Fibroblast of lung (primary cell): ENCODE results near the gene WSB1. TPM values are rescaled to one million over a fixed set of nuclear protein-coding genes. Genes with fewer than 3 reads are reported as not detected.

Experiments
- DNase-seq, 2 donors: peaks; one replicate each; pipeline versions ENCODE4 v3.0.0 to v3.0.0-alpha.2; 2010; ENCODE audit warnings: low read depth in 2 of 2
- H2AFZ ChIP-seq: 2 replicates; pipeline ENCODE4 v1.5.1; 2012; ENCODE audit warnings: low read length, control low read depth, inconsistent platforms
- H3K27ac ChIP-seq: 2 replicates; pipeline ENCODE4 v1.5.1; 2011; ENCODE audit warnings: low read length, control low read depth; ENCODE audit not compliant: insufficient read depth
- H3K27me3 ChIP-seq: 2 replicates; pipeline ENCODE4 v1.5.1; 2011; ENCODE audit warnings: mild to moderate bottlenecking, low read length; ENCODE audit not compliant: control insufficient read depth, insufficient read depth
- H3K36me3 ChIP-seq: 2 replicates; pipeline ENCODE4 v1.5.1; 2011; ENCODE audit warnings: low read length; ENCODE audit not compliant: control insufficient read depth, insufficient read depth
- H3K4me1 ChIP-seq: 2 replicates; pipeline ENCODE4 v1.5.1; 2011; ENCODE audit warnings: low read length; ENCODE audit not compliant: control insufficient read depth, insufficient read depth; ENCODE audit errors: extremely low read depth
- H3K4me2 ChIP-seq: 2 replicates; pipeline ENCODE4 v1.5.1; 2011; ENCODE audit warnings: low read length, control low read depth; ENCODE audit not compliant: insufficient read depth; ENCODE audit errors: extremely low read depth
- H3K4me3 ChIP-seq, 4 experiments: fragments of 200-600 bp in 1 of 4; sonication (generic) in 1 of 4; replicated peaks in 1 of 4; 2 replicates each; pipeline ENCODE4 v1.5.1; 2011 to 2016; ENCODE audit warnings: low read length in 4 of 4, low read depth in 3 of 4, mild to moderate bottlenecking in 3 of 4, control low read depth in 2 of 4, inconsistent platforms in 1 of 4, mixed read lengths in 1 of 4; ENCODE audit not compliant: insufficient read depth in 1 of 4; ENCODE audit errors: control extremely low read depth in 1 of 4
- H3K79me2 ChIP-seq: 2 replicates; pipeline ENCODE4 v1.5.1; 2012; ENCODE audit warnings: mild to moderate bottlenecking, low read length, inconsistent platforms; ENCODE audit not compliant: control insufficient read depth, insufficient read depth
- H3K9ac ChIP-seq: 2 replicates; pipeline ENCODE4 v1.5.1; 2011; ENCODE audit warnings: mild to moderate bottlenecking, low read length, control low read depth; ENCODE audit not compliant: insufficient read depth
- H3K9me3 ChIP-seq: 2 replicates; pipeline ENCODE4 v1.5.1; 2012; ENCODE audit warnings: low read depth, low read length; ENCODE audit not compliant: control insufficient read depth, insufficient read depth
- H4K20me1 ChIP-seq: 2 replicates; pipeline ENCODE4 v1.5.1; 2011; ENCODE audit warnings: low read length; ENCODE audit not compliant: control insufficient read depth, insufficient read depth; ENCODE audit errors: extremely low read depth
- CTCF ChIP-seq, 2 donors: IDR thresholded peaks in 1 of 2; conservative IDR thresholded peaks in 1 of 2; 1 replicate in 1 of 2; 2 replicates in 1 of 2; pipeline ENCODE4 v1.5.1; 2011 to 2012; ENCODE audit warnings: low read length in 2 of 2, control low read depth in 1 of 2, inconsistent platforms in 1 of 2, low read depth in 1 of 2, mild to moderate bottlenecking in 1 of 2
- EZH2 ChIP-seq: IDR thresholded peaks from 2 replicates; pipeline ENCODE4 v1.5.1; 2012; ENCODE audit warnings: low read length, control low read depth, mild to moderate bottlenecking; ENCODE audit errors: missing control alignments
- polyA plus RNA-seq, 2 donors: library from polyadenylated mRNA; depleted of rRNA in 1 of 2; stranded (reverse) in 1 of 2; unstranded in 1 of 2; fragments of >200 nt; gene quantifications; 2 replicates each; pipeline ENCODE4 v1.2.1, GENCODE V29; 2011 to 2012; ENCODE audit warnings: missing spikeins in 1 of 2
- total RNA-seq: library from RNA; depleted of rRNA; stranded (reverse); fragments of >200 nt; gene quantifications from 2 replicates; pipeline ENCODE4 v1.2.1, GENCODE V29; 2014

The WSB1 gene
- total and polyA plus RNA-seq, 2 donors (not counting 1 experiment from before 2014, with no cell fraction given): 96.3 to 139 TPM

GRCh38 chr17:27354491-27355081, 60.7 kb downstream of the WSB1 start:
- Histone ChIP-seq H3K4me3 (no peak overlapping the region), H3K36me3 (no peaks in the 10 kb centered on the region), H3K9ac (peak overlapping the region; percentile 26), H3K9me3 (no peaks in the 10 kb centered on the region), H3K27me3 (no peaks in the 10 kb centered on the region), H3K4me1 (peaks cover 9% of the 10 kb centered on the region), H3K79me2 (peaks cover 3% of the 10 kb centered on the region), H2AFZ (peak overlapping the region; percentile 89), H3K27ac (no peak overlapping the region), H4K20me1 (no peaks in the 10 kb centered on the region), H3K4me2 (peak overlapping the region; percentile 86)
- TF ChIP-seq EZH2 (no peak), CTCF (conservative IDR thresholded peaks at IDR 0.05 in 1 of 2, IDR thresholded peaks at IDR 0.05 in 1 of 2; ENCODE audit: low read depth in 1 of 2, low read length in 2 of 2) (no peak)
- no peak for DNase-seq

GRCh38 chr17:27355419-27355818, 61.5 kb downstream of the WSB1 start:
- H3K4me2 ChIP-seq: no peak overlapping the region
- no peaks in the 10 kb centered on the region for H3K27me3 ChIP-seq
- H3K79me2 ChIP-seq: peaks cover 3% of the 10 kb centered on the region
- H3K9ac ChIP-seq: no peak overlapping the region
- no peak overlapping the region for H3K4me3 ChIP-seq
- H2AFZ ChIP-seq: no peak overlapping the region
- DNase-seq: no peak
- H3K9me3 ChIP-seq: no peaks in the 10 kb centered on the region
- no peaks in the 10 kb centered on the region for H3K36me3 ChIP-seq
- peaks cover 9% of the 10 kb centered on the region for H3K4me1 ChIP-seq
- TF ChIP-seq CTCF (conservative IDR thresholded peaks at IDR 0.05 in 1 of 2, IDR thresholded peaks at IDR 0.05 in 1 of 2; ENCODE audit: low read depth in 1 of 2, low read length in 2 of 2) (no peak), EZH2 (no peak)
- H4K20me1 ChIP-seq: no peaks in the 10 kb centered on the region
- no peak overlapping the region for H3K27ac ChIP-seq

GRCh38 chr17:27356091-27356705, 62.3 kb downstream of the WSB1 start:
- no peak overlapping the region for H3K4me3 ChIP-seq
- no peaks in the 10 kb centered on the region for H3K36me3 ChIP-seq
- H3K9me3 ChIP-seq: no peaks in the 10 kb centered on the region
- H3K79me2 ChIP-seq: peaks cover 3% of the 10 kb centered on the region
- H3K27me3 ChIP-seq: no peaks in the 10 kb centered on the region
- H2AFZ ChIP-seq: no peak overlapping the region
- H3K4me2 ChIP-seq: no peak overlapping the region
- H4K20me1 ChIP-seq: no peaks in the 10 kb centered on the region
- TF ChIP-seq EZH2 (no peak), CTCF (conservative IDR thresholded peaks at IDR 0.05 in 1 of 2, IDR thresholded peaks at IDR 0.05 in 1 of 2; ENCODE audit: low read depth in 1 of 2, low read length in 2 of 2) (no peak)
- DNase-seq: no peak
- no peak overlapping the region for H3K9ac ChIP-seq
- no peak overlapping the region for H3K27ac ChIP-seq
- peaks cover 9% of the 10 kb centered on the region for H3K4me1 ChIP-seq
